ENCODE results near the gene TSPAN18. TPM values are rescaled to one million over a fixed set of nuclear protein-coding genes. Genes with fewer than 3 reads are reported as not detected.

The TSPAN18 gene
- polyA plus RNA-seq, 1 of the 3 experiments (the other 2 are of a cell fraction) = 0.72 TPM

- Histone ChIP-seq H3K27me3 (ENCODE audit: insufficient read depth) (no peaks in the 10 kb centered on the region), H3F3A (replicated peaks; ENCODE audit: insufficient read depth) (peaks cover 2% of the 10 kb centered on the region), H3K9me2 (no peaks in the 10 kb centered on the region), H3K9me3 (no peaks in the 10 kb centered on the region), H3K9ac (no peak overlapping the region), H3K4me2 (no peak overlapping the region), H4K20me1 (ENCODE audit: insufficient read depth) (no peaks in the 10 kb centered on the region), H3K79me2 (ENCODE audit: insufficient read depth) (no peaks in the 10 kb centered on the region), H3K4me1 (ENCODE audit: control insufficient read depth in 1 of 2, insufficient read depth in 2 of 2, low read depth in 1 of 2, low read length in 1 of 2) (peaks cover 5 to 12% of the 10 kb centered on the region in 2 experiments; a peak in 1 of 4 replicates), H3K4me3 (ENCODE audit: low read depth in 2 of 2, low read length in 1 of 2) (no peak overlapping the region), H2AFZ (ENCODE audit: low read depth) (no peak overlapping the region), H3K27ac (ENCODE audit: low read depth in 2 of 2, low read length in 1 of 2) (no peak overlapping the region), H3K36me3 (replicated peaks in 1 of 2; ENCODE audit: control insufficient read depth in 1 of 2, insufficient read depth in 2 of 2, low read length in 1 of 2) (no peaks in the 10 kb centered on the region)
- 93% methylated on average over 5 of the region's 6 CpGs for WGBS (ENCODE audit: low lambda C conversion rate)
- CTCF ChIA-PET = interaction anchor here (1.6 kb wide), 1 partner anchor 28 kb away, joined by 6 read pairs; no protein-coding TSS in a partner anchor
- POLR2A ChIA-PET = no interaction called here
- no peak for DNase-seq
- TF ChIP-seq TAF1 (IDR thresholded peaks at IDR 0.05; ENCODE audit: borderline replicate concordance, low read depth, low read length) = no peak
- no peak for TF ChIP-seq ELF1 (IDR thresholded peaks at IDR 0.05)
- no peak for TF ChIP-seq FOXJ3 (CRISPR knock-in tag; IDR thresholded peaks at IDR 0.05)
- no peak for TF ChIP-seq MAX (IDR thresholded peaks at IDR 0.05; ENCODE audit: low read depth)
- TF ChIP-seq GABPA (IDR thresholded peaks at IDR 0.05; ENCODE audit: low read depth) = no peak
- no peak for TF ChIP-seq YY1 (IDR thresholded peaks at IDR 0.05; ENCODE audit: low read depth)
- TF ChIP-seq MXI1 (IDR thresholded peaks at IDR 0.05; ENCODE audit: low read depth, low read length) = no peak
- no peak for TF ChIP-seq EP300 (IDR thresholded peaks at IDR 0.05; ENCODE audit: borderline replicate concordance in 1 of 2, low read depth in 1 of 2, low read length in 1 of 2)
- TF ChIP-seq CHD2 (IDR thresholded peaks at IDR 0.05; ENCODE audit: low read length, partially characterized antibody) = no peak
- TF ChIP-seq MEF2A (IDR thresholded peaks at IDR 0.05; ENCODE audit: borderline replicate concordance, low read depth) = no peak
- no peak for TF ChIP-seq PBX3 (IDR thresholded peaks at IDR 0.05)
- no peak for TF ChIP-seq USF1 (IDR thresholded peaks at IDR 0.05; ENCODE audit: borderline replicate concordance, low read depth)
- TF ChIP-seq, protein P1, sequence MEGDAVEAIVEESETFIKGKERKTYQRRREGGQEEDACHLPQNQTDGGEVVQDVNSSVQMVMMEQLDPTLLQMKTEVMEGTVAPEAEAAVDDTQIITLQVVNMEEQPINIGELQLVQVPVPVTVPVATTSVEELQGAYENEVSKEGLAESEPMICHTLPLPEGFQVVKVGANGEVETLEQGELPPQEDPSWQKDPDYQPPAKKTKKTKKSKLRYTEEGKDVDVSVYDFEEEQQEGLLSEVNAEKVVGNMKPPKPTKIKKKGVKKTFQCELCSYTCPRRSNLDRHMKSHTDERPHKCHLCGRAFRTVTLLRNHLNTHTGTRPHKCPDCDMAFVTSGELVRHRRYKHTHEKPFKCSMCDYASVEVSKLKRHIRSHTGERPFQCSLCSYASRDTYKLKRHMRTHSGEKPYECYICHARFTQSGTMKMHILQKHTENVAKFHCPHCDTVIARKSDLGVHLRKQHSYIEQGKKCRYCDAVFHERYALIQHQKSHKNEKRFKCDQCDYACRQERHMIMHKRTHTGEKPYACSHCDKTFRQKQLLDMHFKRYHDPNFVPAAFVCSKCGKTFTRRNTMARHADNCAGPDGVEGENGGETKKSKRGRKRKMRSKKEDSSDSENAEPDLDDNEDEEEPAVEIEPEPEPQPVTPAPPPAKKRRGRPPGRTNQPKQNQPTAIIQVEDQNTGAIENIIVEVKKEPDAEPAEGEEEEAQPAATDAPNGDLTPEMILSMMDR (IDR thresholded peaks at IDR 0.05) = no peak
- TF ChIP-seq TEAD4 (IDR thresholded peaks at IDR 0.05; ENCODE audit: borderline replicate concordance, insufficient read depth) = no peak
- TF ChIP-seq RCOR1 (IDR thresholded peaks at IDR 0.05; ENCODE audit: low read length) = no peak
- TF ChIP-seq SMC3 (IDR thresholded peaks at IDR 0.05; ENCODE audit: low read depth, low read length) = no peak
- no peak for TF ChIP-seq EZH2phosphoT487 (IDR thresholded peaks at IDR 0.05; ENCODE audit: borderline replicate concordance, low read depth)
These were observed 156.5 kb downstream of the TSPAN18 start for GRCh38 chr11:44883277-44883676.
